ENCODE results near the gene TMEM151B. TPM values are rescaled to one million over a fixed set of nuclear protein-coding genes. Genes with fewer than 3 reads are reported as not detected.

Gene TMEM151B
- total RNA-seq, 1 donor from 2014 or later: 0.09 TPM

DNA sequence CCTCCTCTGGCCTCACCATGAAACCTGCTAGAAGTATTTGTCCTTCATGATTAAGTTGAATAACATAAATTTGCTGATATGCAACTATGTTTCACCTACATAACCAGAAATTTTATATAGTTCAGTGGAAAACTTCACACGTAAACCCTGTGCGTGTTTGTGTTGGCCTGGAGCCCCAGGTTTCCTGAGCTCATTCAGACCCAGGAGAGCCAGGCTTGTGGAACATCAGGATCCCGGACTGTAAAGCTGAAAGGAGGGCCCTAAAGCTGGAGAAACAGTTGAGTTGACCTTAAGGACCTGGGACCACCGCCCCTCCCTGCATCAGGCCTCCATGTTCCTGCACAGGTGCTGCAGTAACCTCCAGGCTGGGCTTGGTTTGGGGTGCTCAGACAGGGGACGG lies 69.1 kb downstream of the TMEM151B start:
- no peaks in the 10 kb centered on the region for H3K36me3 ChIP-seq (ENCODE audit: insufficient read depth, low read length)
- H3K27ac ChIP-seq (ENCODE audit: low read depth, low read length): no peak overlapping the region
- H3K4me3 ChIP-seq (ENCODE audit: insufficient read depth, low read depth, low read length): no peak overlapping the region
- H3K4me2 ChIP-seq (ENCODE audit: low read length): no peak overlapping the region
- H4K20me1 ChIP-seq (ENCODE audit: insufficient read depth, low read length): no peaks in the 10 kb centered on the region
- Mint-ChIP-seq H3K36me3 (ENCODE audit: low read depth, unreplicated experiment) (no peaks in the 10 kb centered on the region), H3K9me3 (ENCODE audit: unreplicated experiment) (no peaks in the 10 kb centered on the region), H3K27ac (ENCODE audit: unreplicated experiment) (no peak overlapping the region), H3K4me3 (ENCODE audit: unreplicated experiment) (no peak overlapping the region), H3K4me1 (ENCODE audit: low read depth, unreplicated experiment) (peaks cover 1% of the 10 kb centered on the region), H3K27me3 (ENCODE audit: low read depth, unreplicated experiment) (peaks cover 44% of the 10 kb centered on the region)
- no peaks in the 10 kb centered on the region for H3K9me3 ChIP-seq (ENCODE audit: insufficient read depth, low read depth, low read length)
- H3K9ac ChIP-seq (ENCODE audit: low read length): no peak overlapping the region
- H3K79me2 ChIP-seq (ENCODE audit: insufficient read depth, low read length): no peaks in the 10 kb centered on the region
- FAIRE-seq: no peak
- H2AFZ ChIP-seq (ENCODE audit: low read depth, low read length): no peak overlapping the region
- H3K27me3 ChIP-seq (ENCODE audit: insufficient read depth, low read length): peaks cover 40% of the 10 kb centered on the region
- H3K4me1 ChIP-seq (ENCODE audit: insufficient read depth, low read length): no peaks in the 10 kb centered on the region
- DNase-seq (ENCODE audit: low read depth): no peak
- TF ChIP-seq, protein P1, sequence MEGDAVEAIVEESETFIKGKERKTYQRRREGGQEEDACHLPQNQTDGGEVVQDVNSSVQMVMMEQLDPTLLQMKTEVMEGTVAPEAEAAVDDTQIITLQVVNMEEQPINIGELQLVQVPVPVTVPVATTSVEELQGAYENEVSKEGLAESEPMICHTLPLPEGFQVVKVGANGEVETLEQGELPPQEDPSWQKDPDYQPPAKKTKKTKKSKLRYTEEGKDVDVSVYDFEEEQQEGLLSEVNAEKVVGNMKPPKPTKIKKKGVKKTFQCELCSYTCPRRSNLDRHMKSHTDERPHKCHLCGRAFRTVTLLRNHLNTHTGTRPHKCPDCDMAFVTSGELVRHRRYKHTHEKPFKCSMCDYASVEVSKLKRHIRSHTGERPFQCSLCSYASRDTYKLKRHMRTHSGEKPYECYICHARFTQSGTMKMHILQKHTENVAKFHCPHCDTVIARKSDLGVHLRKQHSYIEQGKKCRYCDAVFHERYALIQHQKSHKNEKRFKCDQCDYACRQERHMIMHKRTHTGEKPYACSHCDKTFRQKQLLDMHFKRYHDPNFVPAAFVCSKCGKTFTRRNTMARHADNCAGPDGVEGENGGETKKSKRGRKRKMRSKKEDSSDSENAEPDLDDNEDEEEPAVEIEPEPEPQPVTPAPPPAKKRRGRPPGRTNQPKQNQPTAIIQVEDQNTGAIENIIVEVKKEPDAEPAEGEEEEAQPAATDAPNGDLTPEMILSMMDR (IDR thresholded peaks at IDR 0.05; ENCODE audit: insufficient read depth, low read depth, low read length): no peak
- no peak for TF ChIP-seq EZH2 (IDR thresholded peaks at IDR 0.05; ENCODE audit: insufficient read depth, low read length)

DNA sequence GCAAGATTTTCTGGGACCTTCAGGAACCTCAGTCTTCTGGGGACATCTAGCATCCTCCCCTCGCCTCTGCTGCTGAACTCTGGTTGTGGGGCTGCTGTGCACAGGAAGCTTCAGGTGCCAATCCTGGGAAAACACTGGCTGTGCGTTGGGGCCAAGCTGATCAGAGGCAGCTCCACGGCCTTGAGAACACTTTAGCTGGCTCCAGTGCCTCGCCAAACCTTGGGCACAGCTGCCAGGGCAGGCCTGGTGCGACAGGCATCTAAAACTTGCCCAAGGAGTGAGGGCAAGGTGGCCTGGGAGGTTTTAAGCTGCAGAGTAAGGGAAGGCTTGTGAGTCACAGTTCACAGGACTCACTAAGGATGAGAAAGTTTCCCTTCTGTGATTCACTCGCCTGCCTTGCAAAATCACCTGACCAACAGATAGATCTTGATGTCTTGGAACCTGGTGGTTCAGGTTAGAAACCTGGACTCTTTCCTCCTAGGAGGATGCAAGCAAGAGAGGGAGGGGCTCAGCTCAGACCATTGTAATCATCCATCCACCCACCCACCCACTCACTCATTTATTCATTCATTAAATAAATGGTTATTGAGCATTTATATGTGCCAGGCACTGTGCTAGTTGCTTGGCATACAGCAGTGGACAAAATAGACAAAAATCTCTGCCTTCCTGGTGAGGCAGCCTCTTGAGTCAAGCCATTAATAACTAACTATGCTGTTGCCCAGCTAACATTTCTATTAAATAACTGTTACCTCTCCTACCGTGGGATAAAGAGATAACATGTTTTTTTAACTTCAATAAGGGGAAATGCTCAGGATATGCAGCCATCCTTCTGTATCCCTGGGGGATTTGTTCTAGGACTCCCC lies 69.7 kb downstream of the TMEM151B start:
- H3K4me1 ChIP-seq (ENCODE audit: insufficient read depth, low read length): no peaks in the 10 kb centered on the region
- H3K9me3 Mint-ChIP-seq (ENCODE audit: unreplicated experiment): no peaks in the 10 kb centered on the region
- H3K9me3 ChIP-seq (ENCODE audit: insufficient read depth, low read depth, low read length): no peaks in the 10 kb centered on the region
- peaks cover 44% of the 10 kb centered on the region for H3K27me3 ChIP-seq (ENCODE audit: insufficient read depth, low read length)
- H3K4me1 Mint-ChIP-seq (ENCODE audit: low read depth, unreplicated experiment): peaks cover 4% of the 10 kb centered on the region
- H3K79me2 ChIP-seq (ENCODE audit: insufficient read depth, low read length): no peaks in the 10 kb centered on the region
- H2AFZ ChIP-seq (ENCODE audit: low read depth, low read length): no peak overlapping the region
- no peak overlapping the region for H3K27ac ChIP-seq (ENCODE audit: low read depth, low read length)
- H3K36me3 Mint-ChIP-seq (ENCODE audit: low read depth, unreplicated experiment): no peaks in the 10 kb centered on the region
- TF ChIP-seq, protein P1 (IDR thresholded peaks at IDR 0.05; ENCODE audit: insufficient read depth, low read depth, low read length): no peak
- TF ChIP-seq EZH2 (IDR thresholded peaks at IDR 0.05; ENCODE audit: insufficient read depth, low read length): no peak
- no peaks in the 10 kb centered on the region for H3K36me3 ChIP-seq (ENCODE audit: insufficient read depth, low read length)
- FAIRE-seq (no peak), DNase-seq (ENCODE audit: low read depth) (peak; percentile 7)
- no peak overlapping the region for H3K4me2 ChIP-seq (ENCODE audit: low read length)
- no peaks in the 10 kb centered on the region for H4K20me1 ChIP-seq (ENCODE audit: insufficient read depth, low read length)
- H3K27ac Mint-ChIP-seq (ENCODE audit: unreplicated experiment): no peak overlapping the region
- no peak overlapping the region for H3K9ac ChIP-seq (ENCODE audit: low read length)
- H3K4me3 Mint-ChIP-seq (ENCODE audit: unreplicated experiment): no peak overlapping the region
- peaks cover 51% of the 10 kb centered on the region for H3K27me3 Mint-ChIP-seq (ENCODE audit: low read depth, unreplicated experiment)
- H3K4me3 ChIP-seq (ENCODE audit: insufficient read depth, low read depth, low read length): no peak overlapping the region

Data from astrocyte (in vitro differentiated cells and primary cell).